Right ventricle myocardium superior (tissue), 1 donor: ENCODE measurements around the gene SCAMP1. TPM values are rescaled to one million over a fixed set of nuclear protein-coding genes. Genes with fewer than 3 reads are reported as not detected.
A peak's percentile ranks its signal among the peaks of the same experiment; 100 is the strongest.

ENCODE experiments used
- ATAC-seq: fragments of 200-7000 bp; cut with Tn5 transposase; one replicate; pipeline ENCODE4 v1.9.1; 2020; ENCODE audit warnings: mild to moderate bottlenecking; ENCODE audit not compliant: poor library complexity
- DNase-seq: peaks from one replicate; pipeline ENCODE4 v3.0.0-alpha.2; 2020
- intact Hi-C: fragments of 100-400 bp; cut with DNase I; formaldehyde crosslinking; loops from one replicate; pipeline ENCODE4 v1.11.2; 2022
- total RNA-seq: library from RNA; stranded (reverse); fragmentation: NEBNext Ultra II Directional; extraction: Animal tissue kit (Norgen Biotek cat#: 25700); gene quantifications from one replicate; pipeline ENCODE4 v1.2.1, GENCODE V29; 2021
- donor health status: DM: no; HTN: yes; CAD: no; lungs with severe emphysema.

Gene SCAMP1
- total RNA-seq, 1 donor from 2014 or later, result 25.9 TPM

DNA sequence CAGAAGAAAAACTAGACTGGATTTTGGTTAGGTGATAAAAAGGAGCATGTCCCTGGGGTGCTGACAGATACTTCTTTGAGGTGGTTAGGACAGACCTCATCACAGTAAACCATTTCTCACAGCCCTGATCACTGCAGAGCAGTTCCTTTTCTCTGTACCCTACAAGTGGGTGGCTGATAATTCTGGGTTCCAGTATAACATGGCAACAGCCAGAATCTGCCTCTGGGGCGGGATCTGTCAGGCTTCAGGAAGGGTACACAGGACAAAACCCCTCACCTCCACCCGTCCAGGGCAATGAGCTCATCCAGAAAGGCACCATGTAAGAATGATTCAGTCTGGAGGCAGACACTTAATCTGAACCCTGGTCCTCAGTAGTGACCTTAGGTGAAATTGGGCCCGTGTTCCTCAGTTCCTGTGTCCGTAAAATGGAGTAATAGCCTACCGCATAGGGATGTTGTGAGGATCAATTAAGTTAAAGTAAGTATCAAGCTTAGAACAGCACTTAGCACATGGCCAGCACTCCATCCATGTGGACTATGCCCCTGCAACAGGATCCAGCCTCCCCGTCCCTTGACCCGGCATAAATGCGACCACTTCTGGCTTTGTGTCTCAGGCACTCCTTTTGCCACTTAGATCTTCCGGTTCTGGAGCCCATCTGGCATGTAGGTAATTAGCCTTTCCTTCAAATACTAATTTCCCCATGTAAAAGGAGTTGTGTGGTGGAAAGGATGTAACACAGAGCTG is 159.0 kb downstream of the SCAMP1 start:
- intact Hi-C loops, result no loop called here
- no peak for ATAC-seq

DNA sequence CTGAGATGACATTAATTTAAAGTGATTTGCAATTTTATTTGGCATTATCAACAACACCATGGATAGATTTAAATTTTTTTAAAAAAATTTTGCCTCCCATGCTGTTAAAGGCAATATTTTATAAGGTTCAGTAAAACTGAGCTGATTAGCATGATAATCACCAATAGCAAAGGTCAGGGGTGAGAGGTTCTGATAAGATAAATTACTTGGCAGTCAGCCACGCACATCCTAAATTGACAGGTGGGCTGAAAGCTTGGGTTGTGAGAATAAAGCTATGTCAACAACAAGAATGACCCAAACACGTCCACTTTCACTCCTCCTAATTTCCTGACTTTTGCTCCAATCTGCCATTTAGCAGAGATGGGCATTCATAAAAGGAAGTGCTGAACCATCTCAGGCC is 161.0 kb downstream of the SCAMP1 start:
- ATAC-seq, result no peak
- intact Hi-C loops, result no loop called here
- DNase-seq, result no peak

More for the DNA sequence above, 159.0 kb downstream of the SCAMP1 start:
- DNase-seq, result no peak

DNA sequence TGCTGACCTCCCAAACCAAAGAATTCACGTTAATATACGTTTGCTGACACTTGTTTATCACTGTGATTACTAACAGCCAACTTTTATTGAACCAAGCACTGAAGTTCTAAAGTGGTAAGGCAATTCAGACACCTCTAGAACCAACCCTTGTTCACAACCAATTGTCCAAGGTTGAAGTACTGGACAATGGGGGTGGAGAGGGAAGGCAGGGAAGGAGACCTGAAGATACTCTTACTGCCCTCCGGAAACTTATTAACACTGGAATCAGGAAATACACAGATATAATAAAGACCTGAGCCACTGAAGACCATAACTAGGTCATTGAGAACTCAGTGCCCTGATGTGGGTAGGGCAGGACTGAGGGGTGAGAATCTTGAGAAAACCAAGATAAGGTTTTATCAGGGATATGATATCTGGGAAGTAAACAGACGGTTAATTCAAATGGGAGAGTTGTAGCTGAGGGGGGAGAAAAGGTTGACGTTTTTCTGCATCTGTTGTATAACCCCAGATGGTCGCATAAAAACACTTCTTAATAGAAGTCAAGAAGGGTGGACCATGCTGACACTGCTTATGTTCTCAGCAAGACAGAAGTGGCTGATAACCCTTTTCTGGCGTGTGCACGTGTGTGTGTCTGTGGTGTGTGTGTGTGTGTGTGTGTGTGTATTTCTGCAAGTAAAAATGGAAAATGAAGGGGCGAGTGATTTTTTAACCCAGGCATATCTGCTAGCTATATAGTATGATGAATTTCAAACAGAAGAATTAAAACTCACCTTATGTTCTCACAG is 162.3 kb downstream of the SCAMP1 start:
- intact Hi-C loops, result no loop called here
- ATAC-seq (no peak), DNase-seq (no peak)

DNA sequence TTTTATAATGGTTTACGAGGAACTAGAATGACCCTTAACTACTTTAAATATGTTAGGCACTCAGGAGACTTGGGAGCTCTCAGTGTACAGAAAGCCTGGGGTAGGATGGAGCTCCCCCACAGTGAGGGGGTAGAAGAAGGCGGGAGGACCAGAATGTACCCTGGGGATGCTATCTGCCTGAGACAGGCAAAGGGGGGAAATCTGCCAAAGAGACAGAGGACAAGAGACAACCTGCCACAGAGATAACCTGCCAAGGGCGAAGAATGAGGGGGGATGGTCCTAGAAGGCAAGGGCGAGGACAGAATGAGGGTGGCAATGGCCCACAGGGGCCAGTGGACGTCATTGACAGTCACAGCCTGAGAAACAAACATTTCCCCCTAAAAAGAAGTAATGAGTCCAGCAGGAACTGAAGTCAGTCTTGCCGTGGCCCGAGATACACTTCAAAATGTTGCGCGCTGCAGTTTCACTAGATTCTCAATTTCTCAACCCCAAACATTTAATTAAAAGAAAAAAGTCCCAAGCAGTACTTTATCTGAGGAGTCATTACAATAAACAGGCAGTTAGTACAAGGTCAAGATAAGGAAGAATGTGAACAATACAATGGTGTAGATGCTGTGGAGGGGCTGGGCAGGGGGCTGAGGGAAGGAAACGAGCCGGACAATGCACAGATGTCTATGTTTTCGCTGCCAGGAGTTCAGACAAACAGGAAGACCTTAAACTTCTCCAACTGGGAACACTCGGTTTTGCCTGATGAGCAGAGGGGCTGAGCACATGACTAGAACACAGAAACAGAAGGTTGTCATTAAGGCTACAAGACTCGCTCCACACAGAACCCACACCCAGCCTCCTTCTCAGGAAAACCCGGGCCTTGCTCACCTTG is 163.1 kb downstream of the SCAMP1 start:
- DNase-seq, result no peak
- ATAC-seq, result no peak
- intact Hi-C loops, result no loop called here

DNA sequence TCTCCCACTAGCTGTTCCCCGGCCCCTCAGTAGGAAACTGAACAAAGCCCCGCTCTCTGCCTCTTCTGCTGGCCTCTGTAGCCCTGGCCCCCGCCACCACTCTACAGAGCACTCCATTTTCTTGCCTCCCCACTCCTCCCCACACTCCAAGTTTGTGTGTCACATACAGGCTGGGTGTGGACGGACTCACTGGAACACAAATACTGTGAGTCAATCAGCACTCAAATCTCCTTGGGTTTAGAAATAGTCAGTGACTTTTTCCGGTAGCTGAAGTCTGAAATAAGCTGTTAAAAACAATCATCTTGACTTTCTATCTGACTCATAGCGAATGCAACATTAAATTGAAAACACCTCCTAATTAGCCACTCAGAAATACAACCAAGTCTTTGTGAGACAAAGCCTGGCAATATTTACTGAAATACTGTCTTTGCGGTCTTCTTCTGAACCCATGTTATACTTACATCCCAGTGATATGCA is 165.7 kb downstream of the SCAMP1 start:
- DNase-seq (no peak), ATAC-seq (peak; percentile 29)
- intact Hi-C loops, result no loop called here

DNA sequence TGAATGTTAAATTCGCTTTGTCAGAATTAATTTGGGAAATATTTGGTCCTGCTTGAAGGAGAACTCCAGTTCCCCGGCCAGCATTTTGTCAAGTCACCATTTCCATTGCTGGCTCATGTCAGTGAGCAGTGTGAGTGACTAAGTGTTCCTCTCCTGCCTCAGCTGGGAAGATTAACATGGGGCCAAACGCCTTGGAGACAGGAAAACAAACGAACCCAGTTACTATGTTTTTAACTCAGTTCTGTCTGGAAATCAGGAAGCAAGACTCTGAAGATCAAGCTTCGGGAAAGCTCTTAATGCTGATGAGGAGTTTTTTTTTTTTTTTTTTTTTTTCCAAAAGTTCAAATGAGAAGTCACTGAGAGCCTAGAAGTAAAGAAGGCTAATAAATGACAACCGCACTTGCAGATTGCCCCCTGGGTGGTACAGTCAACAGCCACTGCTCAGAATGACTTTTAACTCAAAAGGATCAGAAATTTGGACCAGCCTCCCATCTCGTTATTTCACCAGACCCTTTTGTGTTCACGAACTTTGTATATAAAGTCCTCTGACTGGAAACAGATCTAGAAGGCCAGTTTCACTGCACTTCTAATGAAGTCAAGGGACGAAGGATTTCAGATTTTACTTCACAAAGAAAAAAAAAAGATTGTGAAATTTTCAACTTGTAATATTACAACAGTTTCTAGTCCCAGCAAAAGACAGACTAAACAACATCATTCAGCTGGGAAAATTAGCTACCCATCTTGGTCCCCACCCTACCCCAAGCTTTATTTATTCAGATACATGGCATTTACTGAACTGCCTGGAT is 166.8 kb downstream of the SCAMP1 start:
- ATAC-seq, result peak; percentile 92
- DNase-seq, result peak; percentile 65
- intact Hi-C loops, result no loop called here

DNA sequence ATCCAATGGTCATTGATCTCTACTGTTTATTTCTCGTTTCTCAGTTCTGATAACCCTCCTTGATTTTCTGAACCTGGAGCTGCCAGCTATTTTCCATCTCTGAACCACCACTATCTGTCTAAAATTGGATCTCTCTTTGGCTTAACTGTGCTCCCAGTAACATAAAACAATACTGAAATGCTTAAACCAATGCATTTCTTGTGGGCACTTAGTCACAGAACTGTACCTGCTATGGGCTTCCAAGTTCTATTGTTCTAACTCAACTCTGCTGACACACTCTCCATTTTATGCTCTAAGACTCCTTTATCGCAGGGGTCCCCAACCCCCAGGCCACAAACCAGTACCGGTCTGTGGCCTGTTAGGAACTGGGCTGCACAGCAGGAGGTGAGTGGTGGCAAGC is 167.5 kb downstream of the SCAMP1 start:
- intact Hi-C loops, result no loop called here
- ATAC-seq (no peak), DNase-seq (no peak)

Other genes starting within 250 kb of the SCAMP1 start
- gene AP3B1, start 65.9 kb upstream of the SCAMP1 start, total RNA-seq, result 20.2 TPM